Forelimb muscle (tissue), 1 donor: ENCODE results near the gene CARMIL3. TPM values are rescaled to one million over a fixed set of nuclear protein-coding genes. Genes with fewer than 3 reads are reported as not detected.
"Not testable (repeated sequence)": the region's sequence is repeated elsewhere in the genome, so short reads cannot be mapped to it uniquely, and the experiment has no call there.

ENCODE experiments used
- DNase-seq: peaks from one replicate; pipeline ENCODE4 v3.0.0-alpha.2; 2013; ENCODE audit warnings: low read depth
- polyA plus RNA-seq: library from polyadenylated mRNA; unstranded; fragments of 120-200 nt; gene quantifications from one replicate; pipeline ENCODE4 v1.2.1, GENCODE V29; 2013; ENCODE audit not compliant: insufficient read length

The CARMIL3 gene
- polyA plus RNA-seq, 1 donor, result 0.18 TPM

DNA sequence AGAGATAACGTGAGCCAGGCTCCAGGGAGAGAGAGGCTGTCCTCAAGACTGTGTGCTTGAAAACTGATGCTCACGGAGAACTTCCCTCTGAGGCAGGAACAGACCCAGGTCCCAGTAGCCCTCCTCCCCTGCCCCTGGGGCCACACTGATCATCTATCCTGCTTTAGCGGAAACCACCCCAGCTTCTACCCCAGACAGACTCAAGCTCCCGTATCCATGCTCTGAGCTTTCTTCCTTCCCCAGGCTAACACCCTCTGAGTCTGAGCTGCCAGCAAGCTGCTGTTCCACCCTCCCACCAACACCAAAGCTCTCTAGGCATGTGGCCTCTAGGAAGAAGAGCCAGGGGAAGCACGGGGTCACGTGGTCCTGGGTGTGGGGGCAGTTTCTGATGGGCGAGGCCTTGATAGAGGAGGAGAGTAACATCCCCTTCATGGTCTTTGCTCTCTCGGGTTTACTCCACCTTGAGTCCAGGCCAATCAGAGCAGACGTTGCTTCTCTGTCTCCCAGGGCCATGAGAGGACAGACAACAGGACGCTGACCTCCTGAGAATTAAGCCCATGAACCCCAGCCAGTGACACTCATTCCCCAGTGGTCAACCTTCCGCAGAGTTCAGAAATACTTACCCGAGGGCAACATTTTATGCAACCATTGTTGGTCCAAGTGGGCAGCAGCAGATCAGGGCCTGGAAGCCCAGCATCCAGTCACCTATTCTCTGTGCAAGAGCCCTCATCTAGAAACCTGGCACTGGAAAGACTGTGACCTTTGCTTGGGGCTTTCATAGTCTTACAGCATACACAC lies 43.7 kb downstream of the CARMIL3 start:
- no peak for DNase-seq

- no peak for DNase-seq
Measured at GRCh38 chr14:24096545-24097181, 44.9 kb downstream of the CARMIL3 start.

DNA sequence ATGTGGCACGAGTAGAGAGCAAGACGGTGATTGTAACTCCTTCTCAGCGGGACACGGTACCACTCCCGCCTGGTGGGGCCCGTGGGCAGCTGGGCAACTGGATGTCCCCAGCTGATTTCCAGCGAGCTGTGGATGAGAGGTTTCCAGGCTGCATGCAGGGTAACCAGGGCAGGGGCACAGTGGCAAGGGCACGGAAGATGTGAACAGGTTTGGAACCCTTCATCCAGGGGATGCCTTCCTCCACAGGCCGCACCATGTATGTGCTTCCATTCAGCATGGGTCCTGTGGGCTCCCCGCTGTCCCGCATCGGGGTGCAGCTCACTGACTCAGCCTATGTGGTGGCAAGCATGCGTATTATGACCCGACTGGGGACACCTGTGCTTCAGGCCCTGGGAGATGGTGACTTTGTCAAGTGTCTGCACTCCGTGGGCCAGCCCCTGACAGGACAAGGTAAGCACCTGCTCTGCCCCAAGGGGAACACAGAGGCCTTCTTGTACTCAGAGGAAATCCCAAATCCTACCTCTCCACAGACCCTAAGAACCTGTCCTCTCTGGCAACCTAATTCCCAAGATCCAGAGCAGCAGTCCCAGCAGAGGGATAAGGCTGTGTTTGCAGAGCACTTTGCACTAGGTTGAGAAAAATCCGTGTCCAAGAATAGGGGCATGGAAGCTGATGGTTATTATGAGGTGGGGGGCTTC lies 46.6 kb downstream of the CARMIL3 start:
- DNase-seq, result no peak

- no peak for DNase-seq
Measured at GRCh38 chr14:24098927-24099813, 47.4 kb downstream of the CARMIL3 start.

GRCh38 chr14:24100197-24100981 lies 48.6 kb downstream of the CARMIL3 start:
- DNase-seq, result no peak

- DNase-seq, result no peak
Measured at GRCh38 chr14:24100982-24101494, 49.2 kb downstream of the CARMIL3 start.

- DNase-seq, result no peak
Measured at GRCh38 chr14:24102357-24103048, 50.7 kb downstream of the CARMIL3 start.

GRCh38 chr14:24103451-24103850 lies 51.6 kb downstream of the CARMIL3 start:
- no peak for DNase-seq

DNA sequence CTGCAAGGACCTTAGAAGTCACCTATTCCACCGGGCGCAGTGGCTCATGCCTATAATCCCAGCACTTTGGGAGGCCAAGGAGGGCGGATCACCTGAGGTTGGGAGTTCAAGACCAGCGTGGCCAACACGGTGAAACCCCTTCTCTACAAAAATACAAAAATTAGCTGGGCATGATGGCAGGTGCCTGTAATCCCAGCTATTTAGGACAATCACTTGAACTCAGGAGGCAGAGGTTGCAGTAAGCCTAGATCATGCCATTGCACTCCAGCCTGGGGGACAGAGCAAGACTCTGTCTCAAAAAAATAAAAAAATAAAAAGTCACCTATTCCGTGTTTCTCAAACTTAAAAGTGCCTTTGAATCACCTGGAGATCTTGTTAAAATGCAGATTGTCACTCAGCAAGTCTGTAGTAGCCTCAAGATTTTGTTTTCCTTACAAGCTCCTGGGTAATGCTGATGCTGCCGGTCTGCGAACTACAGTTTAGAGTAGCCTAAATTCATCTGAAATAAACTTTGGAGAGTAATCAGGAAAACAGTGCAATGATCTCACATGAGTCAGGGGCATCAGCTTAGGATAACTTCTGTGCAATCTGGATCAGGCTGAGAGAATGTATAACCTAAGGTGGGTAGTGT lies 53.9 kb downstream of the CARMIL3 start:
- not testable (repeated sequence) for DNase-seq

GRCh38 chr14:24106672-24107271 lies 55.0 kb downstream of the CARMIL3 start:
- no peak for DNase-seq

- no peak for DNase-seq
Measured at GRCh38 chr14:24108336-24108874, 56.6 kb downstream of the CARMIL3 start.

DNA sequence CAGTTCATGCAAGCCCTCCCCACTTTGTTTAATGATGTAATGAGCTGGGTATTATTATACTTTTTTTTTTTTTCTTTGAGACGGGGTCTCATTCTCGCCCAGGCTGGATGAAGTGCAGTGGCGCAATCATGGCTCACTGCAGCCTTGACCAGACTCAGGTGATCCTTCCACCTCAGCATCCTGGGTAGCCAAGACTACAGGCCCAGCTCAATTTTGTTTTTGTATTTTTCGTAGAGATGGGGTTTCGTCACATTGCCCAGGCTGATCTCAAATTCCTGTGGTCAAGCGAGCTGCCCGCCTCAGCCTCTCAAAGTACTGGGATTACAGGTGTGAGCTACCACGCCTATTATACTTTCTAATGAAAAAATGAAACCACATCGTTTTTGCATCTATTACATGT lies 58.3 kb downstream of the CARMIL3 start:
- no peak for DNase-seq

GRCh38 chr14:24110523-24110922 lies 58.7 kb downstream of the CARMIL3 start:
- DNase-seq, result no peak

GRCh38 chr14:24113379-24113800 lies 61.6 kb downstream of the CARMIL3 start:
- no peak for DNase-seq

DNA sequence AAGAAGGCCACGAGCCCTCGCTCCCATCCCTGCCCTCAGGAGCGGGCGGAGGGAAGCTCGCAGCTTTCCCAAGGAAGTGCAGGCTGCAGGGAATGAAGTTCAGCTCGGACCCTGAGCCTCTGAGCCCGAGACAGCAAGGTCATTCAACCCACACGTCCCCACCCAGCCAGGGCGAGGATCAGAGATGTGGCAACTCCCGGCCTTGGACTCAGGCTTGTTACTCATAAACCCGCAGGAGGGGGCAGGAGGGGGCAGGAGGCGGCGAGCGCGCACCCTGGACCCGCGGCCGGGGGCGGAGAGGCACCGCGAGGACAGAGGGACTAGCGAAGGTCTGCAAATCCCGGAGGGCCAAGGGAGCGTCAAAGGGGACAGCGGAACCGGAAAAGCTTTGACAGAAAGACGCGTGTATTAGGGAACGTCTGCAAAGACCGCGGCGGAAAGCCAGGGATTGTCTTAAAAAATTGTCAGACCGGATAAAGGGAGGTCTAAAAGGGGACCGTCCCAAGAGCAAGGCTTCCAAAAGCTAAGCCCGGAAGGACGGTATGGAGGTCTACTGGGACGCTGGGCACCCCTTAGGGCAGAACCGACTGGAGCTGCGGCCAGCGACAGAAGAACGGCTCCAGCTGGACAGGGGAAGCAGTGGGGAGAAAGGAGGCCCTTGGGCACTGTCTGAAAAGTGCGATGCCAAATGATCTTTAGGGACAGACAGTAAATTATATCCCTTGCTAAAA lies 62.2 kb downstream of the CARMIL3 start:
- peak; percentile 66 for DNase-seq

DNA sequence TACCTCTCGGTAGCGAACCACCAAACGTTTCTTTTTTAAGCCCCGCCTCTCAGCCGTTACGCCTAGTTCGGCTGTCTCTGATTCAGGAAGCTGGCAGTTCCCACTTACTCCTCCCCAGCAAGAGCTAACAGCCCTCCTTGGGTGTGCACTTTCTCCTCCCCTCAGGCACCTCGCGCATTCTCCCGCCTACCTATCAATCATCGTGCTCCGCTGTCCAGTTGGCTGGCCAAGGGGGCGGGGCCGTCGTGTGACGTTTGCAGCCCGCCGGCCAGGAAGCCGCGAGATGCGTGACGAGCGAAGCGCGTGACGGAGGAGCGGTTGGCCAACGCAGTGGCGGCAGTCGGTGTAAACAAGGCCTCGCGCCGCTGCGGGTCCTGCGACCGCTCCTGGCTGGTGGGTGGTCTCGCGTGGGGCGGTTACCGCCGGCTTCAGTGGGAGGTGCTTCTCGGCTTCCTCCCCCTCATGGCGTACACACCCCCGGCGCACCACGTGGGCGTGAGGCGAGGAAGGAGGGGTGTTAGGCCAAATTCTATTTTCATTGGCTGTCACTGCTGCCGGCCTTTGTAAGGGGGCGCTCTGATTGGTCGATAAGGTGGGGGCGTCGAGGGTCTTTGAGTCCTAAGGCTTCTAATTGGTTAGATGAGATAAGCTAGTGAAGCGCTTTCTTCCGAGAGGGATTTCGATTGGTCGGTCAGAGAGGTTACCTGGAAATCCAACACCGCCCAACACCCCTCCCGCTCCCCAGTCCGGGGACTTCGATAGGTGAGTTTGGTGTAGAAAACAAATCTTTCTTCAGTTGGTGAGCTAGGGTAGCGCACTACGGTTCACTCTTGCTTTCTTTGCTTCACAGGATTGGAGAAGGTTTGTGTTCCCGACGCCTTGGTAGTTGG lies 63.0 kb downstream of the CARMIL3 start, which contains the start of the genes DCAF11 and NRL:
Gene DCAF11, plus strand, starts transcription at position 246 of the 890 bp plus-strand sequence. CDS start 818 bp downstream, outside the sequence.
Gene NRL, minus strand, starts transcription at position 418 of the 890 bp plus-strand sequence. CDS start 32,101 bp downstream, outside the sequence.
- DNase-seq, result peak; percentile 98
